Fibroblast of villous mesenchyme (primary cell): ENCODE results near the gene YWHAQ. TPM values are rescaled to one million over a fixed set of nuclear protein-coding genes. Genes with fewer than 3 reads are reported as not detected.
"Not testable (repeated sequence)": the region's sequence is repeated elsewhere in the genome, so short reads cannot be mapped to it uniquely, and the experiment has no call there.

ENCODE experiments used
- DNase-seq: peaks from one replicate; pipeline ENCODE4 v3.0.0-alpha.2; 2010; ENCODE audit warnings: low read depth
- H3K4me3 ChIP-seq: 2 replicates; pipeline ENCODE4 v1.5.1; 2011; ENCODE audit warnings: low read depth, mild to moderate bottlenecking, low read length
- CTCF ChIP-seq: IDR thresholded peaks from 2 replicates; pipeline ENCODE4 v1.5.1; 2012; ENCODE audit warnings: low read depth, mild to moderate bottlenecking, low read length; ENCODE audit not compliant: insufficient read depth
- total RNA-seq: library from RNA; depleted of rRNA; stranded (reverse); fragments of >200 nt; gene quantifications from 2 replicates; pipeline ENCODE4 v1.2.3, GENCODE V29; 2012

YWHAQ gene
- total RNA-seq, 1 donor: 283 TPM

GRCh38 chr2:9594366-9595054 is 36.3 kb downstream of the YWHAQ start:
- DNase-seq: peak; percentile 76

GRCh38 chr2:9593925-9594324 is 36.9 kb downstream of the YWHAQ start:
- TF ChIP-seq CTCF: no peak
- no peak for DNase-seq
- no peak overlapping the region for H3K4me3 ChIP-seq

More at GRCh38 chr2:9594366-9595054, 36.3 kb downstream of the YWHAQ start:
- H3K4me3 ChIP-seq: no peak overlapping the region
- TF ChIP-seq CTCF: no peak

GRCh38 chr2:9592699-9593098 is 38.1 kb downstream of the YWHAQ start:
- no peak for TF ChIP-seq CTCF
- H3K4me3 ChIP-seq: no peak overlapping the region
- peak; percentile 51 for DNase-seq

GRCh38 chr2:9590641-9591040 is 40.2 kb downstream of the YWHAQ start:
- DNase-seq: no peak
- no peak for TF ChIP-seq CTCF
- H3K4me3 ChIP-seq: no peak overlapping the region

GRCh38 chr2:9586465-9586864 is 44.3 kb downstream of the YWHAQ start:
- no peak overlapping the region for H3K4me3 ChIP-seq
- no peak for DNase-seq
- no peak for TF ChIP-seq CTCF

GRCh38 chr2:9585486-9585885 is 45.3 kb downstream of the YWHAQ start:
- no peak overlapping the region for H3K4me3 ChIP-seq
- no peak for DNase-seq
- no peak for TF ChIP-seq CTCF

- not testable (repeated sequence) for H3K4me3 ChIP-seq, DNase-seq
Observed at GRCh38 chr2:9584902-9585301, 45.9 kb downstream of the YWHAQ start.
